Measurements from ENCODE around the gene SETD2. TPM values are rescaled to one million over a fixed set of nuclear protein-coding genes. Genes with fewer than 3 reads are reported as not detected.

Gene SETD2
- total RNA-seq, 2 experiments from 2014 or later: 87.3 to 87.4 TPM

DNA sequence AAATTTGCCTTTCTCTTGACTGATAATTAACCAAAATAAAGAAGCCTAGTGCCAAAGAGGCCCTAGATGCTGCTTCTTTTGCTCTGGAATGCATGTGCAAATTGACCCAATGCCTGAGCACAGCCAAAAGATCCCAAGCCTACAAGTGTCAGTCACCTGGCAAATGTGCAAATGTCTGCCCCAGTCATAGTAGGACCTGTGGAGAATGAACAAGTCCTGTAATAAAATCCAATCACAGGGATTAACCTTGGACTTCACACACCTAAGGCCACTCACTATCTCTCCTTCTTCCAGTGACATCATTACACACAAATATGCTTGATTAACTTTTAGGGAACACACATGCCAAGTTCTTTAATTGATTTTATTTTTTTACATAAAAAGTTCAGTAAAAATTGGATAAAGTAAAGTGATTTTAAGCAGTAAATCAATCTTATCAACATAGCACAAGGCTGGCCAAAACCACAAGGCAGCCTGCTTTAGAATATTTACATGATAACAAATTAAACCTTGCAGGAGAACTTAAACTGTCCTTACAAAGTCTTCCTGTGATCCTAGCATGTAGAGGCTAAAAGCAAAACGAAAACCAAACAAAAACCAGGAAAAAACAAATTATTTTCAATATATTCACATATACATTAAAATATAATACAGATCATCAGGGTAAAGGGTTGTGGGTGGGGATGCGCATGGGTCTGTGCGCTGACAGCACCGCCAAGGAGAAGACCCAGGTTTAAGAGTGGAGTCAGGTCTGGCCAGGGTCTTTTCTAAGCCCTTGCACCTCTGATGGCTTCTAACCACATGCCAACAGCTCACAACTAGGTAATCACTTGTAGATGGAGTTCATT, 147.6 kb downstream of the SETD2 start:
- Mint-ChIP-seq H3K27me3 (no peaks in the 10 kb centered on the region), H3K4me1 (ENCODE audit: low read depth) (peaks cover 40% of the 10 kb centered on the region), H3K36me3 (ENCODE audit: low read depth) (peaks cover 75% of the 10 kb centered on the region), H3K9me3 (no peaks in the 10 kb centered on the region), H3K4me3 (no peak overlapping the region), H3K27ac (peak overlapping the region; percentile 75)
- TF ChIP-seq, protein P1, sequence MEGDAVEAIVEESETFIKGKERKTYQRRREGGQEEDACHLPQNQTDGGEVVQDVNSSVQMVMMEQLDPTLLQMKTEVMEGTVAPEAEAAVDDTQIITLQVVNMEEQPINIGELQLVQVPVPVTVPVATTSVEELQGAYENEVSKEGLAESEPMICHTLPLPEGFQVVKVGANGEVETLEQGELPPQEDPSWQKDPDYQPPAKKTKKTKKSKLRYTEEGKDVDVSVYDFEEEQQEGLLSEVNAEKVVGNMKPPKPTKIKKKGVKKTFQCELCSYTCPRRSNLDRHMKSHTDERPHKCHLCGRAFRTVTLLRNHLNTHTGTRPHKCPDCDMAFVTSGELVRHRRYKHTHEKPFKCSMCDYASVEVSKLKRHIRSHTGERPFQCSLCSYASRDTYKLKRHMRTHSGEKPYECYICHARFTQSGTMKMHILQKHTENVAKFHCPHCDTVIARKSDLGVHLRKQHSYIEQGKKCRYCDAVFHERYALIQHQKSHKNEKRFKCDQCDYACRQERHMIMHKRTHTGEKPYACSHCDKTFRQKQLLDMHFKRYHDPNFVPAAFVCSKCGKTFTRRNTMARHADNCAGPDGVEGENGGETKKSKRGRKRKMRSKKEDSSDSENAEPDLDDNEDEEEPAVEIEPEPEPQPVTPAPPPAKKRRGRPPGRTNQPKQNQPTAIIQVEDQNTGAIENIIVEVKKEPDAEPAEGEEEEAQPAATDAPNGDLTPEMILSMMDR (IDR thresholded peaks at IDR 0.05): no peak
- H3K4me1 ChIP-seq (ENCODE audit: insufficient read depth, low read length): peaks cover 18% of the 10 kb centered on the region
- H3K27me3 ChIP-seq (ENCODE audit: control insufficient read depth in 1 of 2, insufficient read depth in 2 of 2, low read length in 2 of 2): no peaks in the 10 kb centered on the region
- intact Hi-C loops (cut with DNase I, micrococcal nuclease): no loop called here
- peaks cover 67% of the 10 kb centered on the region for H3K36me3 ChIP-seq (ENCODE audit: insufficient read depth, low read length)
- POLR2A ChIA-PET: interaction anchor here (0.9 kb wide), 1 partner anchor 36 kb away, joined by 4 read pairs; the partner anchor contains the start of gene NBEAL2
- H3K9me3 ChIP-seq (ENCODE audit: control insufficient read depth in 1 of 2, insufficient read depth in 1 of 2, low read length in 2 of 2): no peaks in the 10 kb centered on the region
- ATAC-seq (ENCODE audit: poor library complexity) (no peak), DNase-seq (no peak)
- CTCF ChIA-PET: no interaction called here
- no peak overlapping the region for H3K4me3 ChIP-seq (ENCODE audit: low read length)
- H3K27ac ChIP-seq (ENCODE audit: low read depth in 1 of 2, low read length in 2 of 2): no peak overlapping the region

DNA sequence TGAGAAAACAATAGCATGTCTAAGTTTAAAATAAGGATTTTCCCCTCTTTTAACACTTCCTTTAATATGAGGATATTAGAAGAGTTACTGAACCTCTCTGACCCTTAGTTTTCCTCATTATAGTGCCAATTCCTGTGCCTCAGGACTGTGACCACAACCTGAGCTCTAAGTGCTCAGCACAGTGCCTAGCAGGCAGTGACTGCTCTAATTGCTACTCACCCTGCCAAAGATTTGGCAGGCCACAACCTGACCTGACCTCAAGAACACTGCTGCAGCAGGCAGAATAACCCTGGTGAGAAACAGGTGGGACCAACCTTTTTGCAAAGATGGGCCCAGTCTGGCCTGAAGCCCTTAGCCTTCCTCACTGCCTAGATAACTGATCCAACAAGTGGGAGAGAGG, 148.8 kb downstream of the SETD2 start:
- Mint-ChIP-seq H3K4me1 (ENCODE audit: low read depth) (peaks cover 46% of the 10 kb centered on the region), H3K4me3 (no peak overlapping the region), H3K36me3 (ENCODE audit: low read depth) (peaks cover 63% of the 10 kb centered on the region), H3K27me3 (no peaks in the 10 kb centered on the region), H3K27ac (peak overlapping the region; percentile 47), H3K9me3 (no peaks in the 10 kb centered on the region)
- H3K4me1 ChIP-seq (ENCODE audit: insufficient read depth, low read length): peaks cover 18% of the 10 kb centered on the region
- DNase-seq: no peak
- ChIA-PET POLR2A (no interaction called here), CTCF (no interaction called here)
- no peak for ATAC-seq (ENCODE audit: poor library complexity)
- intact Hi-C loops (cut with DNase I, micrococcal nuclease): no loop called here
- no peaks in the 10 kb centered on the region for H3K9me3 ChIP-seq (ENCODE audit: control insufficient read depth in 1 of 2, insufficient read depth in 1 of 2, low read length in 2 of 2)
- H3K27ac ChIP-seq (ENCODE audit: low read depth in 1 of 2, low read length in 2 of 2): no peak overlapping the region
- peaks cover 59% of the 10 kb centered on the region for H3K36me3 ChIP-seq (ENCODE audit: insufficient read depth, low read length)
- no peak overlapping the region for H3K4me3 ChIP-seq (ENCODE audit: low read length)
- H3K27me3 ChIP-seq (ENCODE audit: control insufficient read depth in 1 of 2, insufficient read depth in 2 of 2, low read length in 2 of 2): no peaks in the 10 kb centered on the region
- TF ChIP-seq, protein P1 (IDR thresholded peaks at IDR 0.05): no peak

DNA sequence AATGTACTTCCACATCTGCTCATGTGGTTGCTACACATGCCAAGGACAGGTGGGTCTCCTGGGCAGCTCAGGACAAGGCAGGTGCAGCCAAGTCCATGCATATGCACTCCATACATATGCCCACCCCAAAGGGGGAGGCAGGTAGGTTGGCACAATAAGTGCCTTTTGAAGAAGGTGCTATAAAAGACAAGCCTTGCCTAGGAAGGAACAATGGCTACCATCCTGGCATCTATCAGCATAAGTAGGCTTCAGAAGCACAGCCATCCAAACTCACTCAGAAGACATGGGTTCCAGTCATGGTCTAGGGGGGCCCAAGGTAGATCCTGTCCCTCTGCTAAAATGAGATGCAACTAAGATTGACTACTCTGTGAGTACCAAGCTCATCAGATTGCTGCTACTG, 149.9 kb downstream of the SETD2 start:
- Mint-ChIP-seq H3K27ac (peak overlapping the region; percentile 73), H3K27me3 (no peaks in the 10 kb centered on the region), H3K36me3 (ENCODE audit: low read depth) (peaks cover 52% of the 10 kb centered on the region), H3K4me1 (ENCODE audit: low read depth) (peaks cover 38% of the 10 kb centered on the region), H3K9me3 (no peaks in the 10 kb centered on the region), H3K4me3 (no peak overlapping the region)
- peak overlapping the region in 1 of 2 donors; percentile 21 for H3K27ac ChIP-seq (ENCODE audit: low read depth in 1 of 2, low read length in 2 of 2)
- TF ChIP-seq, protein P1 (IDR thresholded peaks at IDR 0.05): no peak
- intact Hi-C loops (cut with DNase I, micrococcal nuclease): loop anchor here in 1 of 2 experiments (5.0 kb wide), 2 partner anchors 47 to 308 kb away; no protein-coding TSS in a partner anchor
- ChIA-PET POLR2A (no interaction called here), CTCF (no interaction called here)
- H3K4me1 ChIP-seq (ENCODE audit: insufficient read depth, low read length): peaks cover 18% of the 10 kb centered on the region
- no peak for DNase-seq
- H3K9me3 ChIP-seq (ENCODE audit: control insufficient read depth in 1 of 2, insufficient read depth in 1 of 2, low read length in 2 of 2): no peaks in the 10 kb centered on the region
- no peak for ATAC-seq (ENCODE audit: poor library complexity)
- H3K4me3 ChIP-seq (ENCODE audit: low read length): no peak overlapping the region
- peaks cover 48% of the 10 kb centered on the region for H3K36me3 ChIP-seq (ENCODE audit: insufficient read depth, low read length)
- H3K27me3 ChIP-seq (ENCODE audit: control insufficient read depth in 1 of 2, insufficient read depth in 2 of 2, low read length in 2 of 2): no peaks in the 10 kb centered on the region

Measured in CD4-positive, alpha-beta T cell (primary cell).